Retina (tissue), 1 donor: ENCODE data around the gene PACSIN2.
"Not testable (repeated sequence)": the region's sequence is repeated elsewhere in the genome, so short reads cannot be mapped to it uniquely, and the experiment has no call there.

ENCODE experiments used
- DNase-seq: peaks from one replicate; pipeline ENCODE4 v3.0.0-alpha.2; 2016

PACSIN2 gene

GRCh38 chr22:42922374-42923191, 92.4 kb downstream of the PACSIN2 start:
- no peak for DNase-seq

- DNase-seq: no peak
Measured at GRCh38 chr22:42920101-42920820, 94.7 kb downstream of the PACSIN2 start.

DNA sequence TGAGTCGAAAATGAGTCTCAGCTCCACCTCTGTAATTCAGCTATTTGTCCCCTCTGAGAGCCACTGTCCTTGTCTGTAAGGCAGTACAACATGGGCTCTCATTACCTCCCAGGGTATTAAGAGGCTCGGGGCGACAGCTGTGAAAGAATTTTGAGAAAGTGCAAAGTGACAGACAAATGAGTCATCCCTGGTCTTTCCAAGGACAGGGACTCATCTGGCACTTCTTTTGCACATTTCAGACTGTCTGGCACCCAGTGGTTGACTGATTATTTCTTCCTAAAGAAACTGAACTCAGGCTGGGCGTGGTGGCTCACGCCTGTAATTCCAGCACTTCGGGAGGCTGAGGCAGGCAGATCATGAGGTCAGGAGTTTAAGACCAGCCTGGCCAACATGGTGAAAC, 95.8 kb downstream of the PACSIN2 start:
- no peak for DNase-seq

DNA sequence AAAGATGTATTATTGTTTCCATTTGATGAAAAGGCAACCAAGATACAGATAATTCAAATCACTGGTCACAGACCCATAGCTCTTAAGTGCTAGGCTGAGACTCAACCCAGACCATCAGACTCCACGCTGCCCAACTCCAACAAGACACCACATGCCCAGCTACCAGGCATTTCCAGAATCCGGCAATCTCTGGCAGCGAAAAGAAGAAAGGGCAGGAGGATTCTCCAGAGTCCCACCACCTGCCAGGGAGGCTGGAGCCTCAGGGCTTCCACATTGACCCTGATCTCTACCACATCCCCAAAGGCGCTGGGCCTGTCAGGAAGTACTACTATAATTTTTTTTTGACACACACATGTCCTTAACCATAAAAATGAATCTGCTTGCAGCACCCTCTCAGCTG, 96.4 kb downstream of the PACSIN2 start:
- DNase-seq: no peak

DNA sequence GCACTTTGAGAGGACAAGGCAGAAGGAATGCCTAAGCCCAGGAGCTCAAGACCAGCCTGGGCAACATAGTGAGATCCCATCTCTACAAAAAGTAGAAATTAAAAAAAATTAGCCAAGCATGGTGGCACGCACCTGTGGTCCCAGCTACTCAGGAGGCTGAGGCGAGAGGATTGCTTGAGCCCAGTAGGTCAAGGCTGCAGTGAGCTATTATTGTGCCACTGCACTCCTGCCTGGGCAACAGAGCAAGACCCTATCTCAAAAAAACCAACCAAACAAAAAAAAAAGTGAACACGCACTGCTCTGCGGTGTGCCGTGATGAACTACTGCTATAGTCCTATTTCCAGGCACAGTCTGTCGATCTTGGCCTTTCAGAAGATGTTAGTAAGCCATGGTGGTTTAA, 97.6 kb downstream of the PACSIN2 start:
- not testable (repeated sequence) for DNase-seq

DNA sequence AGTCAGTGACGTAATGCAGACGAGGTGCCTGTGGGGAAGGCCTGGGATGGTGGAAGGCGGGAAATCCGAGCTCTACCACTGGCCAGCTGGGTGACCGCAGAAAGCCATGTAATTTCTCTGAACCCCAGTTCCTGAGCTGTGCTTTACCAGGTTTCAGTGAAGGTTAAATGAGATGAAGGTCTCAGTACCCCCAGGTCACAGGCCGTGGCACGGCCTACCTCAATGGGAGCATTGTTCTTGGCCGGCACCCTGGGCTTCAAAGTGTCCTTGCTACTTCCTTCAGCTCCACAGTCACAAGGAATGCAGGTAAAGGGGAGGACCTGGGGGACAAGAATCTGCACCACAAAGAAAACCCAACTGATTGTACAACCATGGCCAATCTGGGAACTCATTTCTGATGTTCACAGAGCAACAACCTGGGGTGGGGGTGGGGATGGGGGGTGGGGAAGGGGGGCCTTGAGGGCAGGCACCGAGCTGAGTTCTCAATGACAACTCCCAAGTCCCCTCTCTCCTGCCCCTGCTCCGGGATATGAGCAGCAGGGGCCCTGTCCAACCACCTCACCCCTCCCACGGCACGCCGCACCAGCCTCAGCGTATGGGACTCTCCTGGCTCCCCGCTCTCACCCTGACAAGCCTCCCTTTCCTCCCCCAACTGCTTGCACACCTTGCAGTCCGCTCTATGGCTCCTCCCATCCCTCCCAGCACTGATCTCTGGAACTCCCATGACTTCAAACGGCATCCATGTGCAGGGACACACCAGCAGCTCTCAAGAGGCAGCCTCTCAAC, 98.8 kb downstream of the PACSIN2 start:
- no peak for DNase-seq

GRCh38 chr22:42914511-42915076, 100.4 kb downstream of the PACSIN2 start:
- no peak for DNase-seq

GRCh38 chr22:42913874-42914510, 101.0 kb downstream of the PACSIN2 start:
- no peak for DNase-seq

DNA sequence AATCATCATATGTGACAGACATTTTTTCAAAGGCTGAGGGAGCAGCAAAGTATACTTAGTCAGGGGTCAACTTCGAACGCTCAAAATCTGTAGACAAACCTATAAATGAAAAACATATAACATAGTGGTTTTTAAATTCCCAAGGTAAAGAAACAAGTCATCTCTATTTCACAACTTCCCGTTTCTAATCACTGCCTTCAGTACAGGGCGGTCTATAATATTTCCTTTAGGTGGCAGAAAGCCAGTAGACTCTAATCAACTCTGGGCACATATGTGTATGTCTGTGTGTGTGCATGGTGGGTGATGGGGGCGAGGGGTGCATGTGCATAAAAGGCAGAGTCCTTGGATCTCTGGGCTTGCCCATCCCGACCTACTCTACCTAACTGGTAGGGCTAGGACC, 102.9 kb downstream of the PACSIN2 start:
- no peak for DNase-seq

DNA sequence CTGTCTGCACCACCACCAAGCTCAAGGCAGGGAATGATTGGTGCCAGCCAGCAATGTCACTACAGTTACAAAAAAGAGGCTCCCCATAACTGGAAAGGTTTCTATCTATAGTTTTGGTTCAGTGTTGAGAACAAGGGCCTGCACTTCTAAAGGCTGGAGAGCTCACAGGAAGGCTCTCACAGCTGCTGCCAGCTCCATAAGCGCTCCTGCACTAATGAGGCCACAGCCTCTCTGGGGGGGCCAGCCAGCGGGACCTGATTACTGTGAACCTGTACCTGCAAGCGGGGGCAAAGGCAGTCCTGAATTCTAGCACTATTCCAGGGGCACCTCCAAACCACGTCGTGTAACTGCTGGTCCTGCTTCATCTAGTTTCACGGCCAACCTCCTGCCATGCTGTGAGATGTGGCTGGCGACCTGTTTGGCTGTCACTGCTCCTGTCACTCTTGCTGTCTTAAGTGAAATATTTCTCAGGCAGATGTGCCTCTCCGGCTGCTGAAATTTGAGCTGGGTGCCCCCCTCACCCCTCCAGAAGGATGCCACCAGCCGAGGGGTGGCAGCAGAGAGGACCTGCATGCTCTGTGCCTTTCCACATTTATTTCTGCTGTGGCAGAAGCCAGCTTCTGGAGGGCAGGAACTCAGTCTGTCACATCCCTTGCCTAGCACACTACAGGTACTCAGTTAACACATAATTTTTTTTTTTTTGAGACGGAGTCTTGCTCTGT, 104.6 kb downstream of the PACSIN2 start:
- DNase-seq: no peak

- no peak for DNase-seq
Measured at GRCh38 chr22:42909363-42910058, 105.4 kb downstream of the PACSIN2 start.

- no peak for DNase-seq
Measured at GRCh38 chr22:42908374-42908746, 106.6 kb downstream of the PACSIN2 start.

DNA sequence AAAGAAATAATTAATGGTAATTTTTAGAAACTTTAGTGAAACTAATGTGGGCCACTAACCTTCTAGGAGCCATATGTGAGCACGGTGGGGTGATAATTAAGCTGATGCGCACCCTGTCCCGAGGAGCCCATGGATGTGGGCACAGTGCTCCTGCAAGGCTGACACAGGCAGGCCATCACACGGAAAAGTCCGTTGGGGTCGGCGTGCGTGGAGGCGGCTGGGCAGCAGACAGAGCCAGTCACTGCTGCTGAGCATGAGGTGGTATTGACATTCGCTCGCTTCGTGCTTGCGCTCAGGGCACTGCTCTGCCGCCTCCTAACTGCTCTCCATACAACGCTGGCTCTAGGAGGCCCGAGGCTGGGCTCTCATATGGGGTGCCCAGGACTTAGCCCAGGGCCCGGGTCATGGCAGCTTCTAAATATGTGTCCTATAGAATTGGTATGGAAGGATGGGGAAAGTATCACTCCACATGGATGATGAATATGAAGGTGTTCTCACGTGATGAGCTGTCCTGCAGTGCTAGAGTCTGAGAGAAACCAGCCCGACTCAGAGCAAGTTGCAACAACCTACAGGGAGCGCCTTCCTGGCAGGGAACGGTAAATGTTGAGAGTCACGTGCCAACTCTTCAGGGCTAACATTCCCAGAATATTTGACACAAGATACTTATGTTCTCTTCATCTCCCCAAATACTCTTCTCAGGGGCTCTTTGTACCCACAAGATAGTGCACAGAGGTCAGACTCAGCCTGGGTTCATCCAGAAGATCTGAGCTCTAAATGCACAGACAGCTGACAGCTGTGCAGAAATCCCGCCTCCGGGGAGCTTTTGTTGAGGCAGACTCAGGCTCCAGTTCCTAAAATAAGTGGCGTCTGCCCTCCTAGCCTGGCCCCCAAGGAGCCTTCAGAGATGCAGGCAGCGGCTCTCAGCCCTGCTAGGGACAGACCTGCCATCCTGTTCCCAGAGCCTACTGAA, 107.3 kb downstream of the PACSIN2 start:
- no peak for DNase-seq

- no peak for DNase-seq
Measured at GRCh38 chr22:42906605-42907348, 108.2 kb downstream of the PACSIN2 start.

- no peak for DNase-seq
Measured at GRCh38 chr22:42905702-42906183, 109.2 kb downstream of the PACSIN2 start.

- no peak for DNase-seq
Measured at GRCh38 chr22:42905217-42905616, 109.7 kb downstream of the PACSIN2 start.

DNA sequence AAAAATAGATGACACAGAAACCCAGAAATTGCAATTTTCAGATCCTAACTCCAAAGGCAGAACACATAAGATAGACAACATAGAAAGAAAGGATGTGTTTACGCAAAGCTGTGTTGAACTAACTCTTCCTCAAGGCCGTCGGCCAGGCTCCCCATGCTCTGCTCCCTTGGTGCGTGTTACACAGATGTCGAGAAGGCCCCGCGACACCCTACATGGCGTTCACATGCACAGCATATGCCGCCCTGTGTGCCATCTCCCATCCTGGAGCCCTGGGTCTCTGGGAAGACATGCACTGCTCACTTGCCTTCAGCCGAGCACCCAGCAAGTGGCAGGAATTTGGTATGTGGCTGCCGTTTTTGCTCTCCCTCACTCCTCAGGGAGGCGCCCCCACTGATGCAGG, 110.9 kb downstream of the PACSIN2 start:
- DNase-seq: no peak

- DNase-seq: no peak
Measured at GRCh38 chr22:42902875-42903510, 112.0 kb downstream of the PACSIN2 start.
